ELR (cell line): ENCODE measurements around the gene ATP5ME.
"Not testable (repeated sequence)": the region's sequence is repeated elsewhere in the genome, so short reads cannot be mapped to it uniquely, and the experiment has no call there.

Source experiments
- DNase-seq: peaks from one replicate; pipeline ENCODE4 v3.0.0-alpha.2; 2015; ENCODE audit warnings: low read depth

Gene ATP5ME

GRCh38 chr4:655464-656151 lies 18.5 kb downstream of the ATP5ME start:
- no peak for DNase-seq

GRCh38 chr4:654871-655463 lies 19.1 kb downstream of the ATP5ME start:
- DNase-seq = no peak

DNA sequence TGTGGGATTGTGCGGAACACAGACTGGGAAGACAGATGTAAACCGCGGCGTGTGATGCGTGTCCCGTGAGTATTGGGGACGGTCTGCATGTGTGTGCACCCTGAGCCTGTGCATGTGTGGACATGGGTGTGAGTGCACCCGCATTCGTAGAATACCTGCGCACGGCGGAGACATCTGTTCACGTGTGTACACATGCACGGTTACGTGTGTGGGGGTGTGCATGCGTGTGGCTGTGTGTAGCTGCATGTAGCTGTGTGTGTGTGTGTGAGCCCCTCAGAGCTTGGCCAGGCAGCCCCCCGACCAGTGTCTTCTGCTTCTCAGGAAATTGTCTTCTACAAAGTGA lies 19.6 kb downstream of the ATP5ME start:
- DNase-seq = no peak

DNA sequence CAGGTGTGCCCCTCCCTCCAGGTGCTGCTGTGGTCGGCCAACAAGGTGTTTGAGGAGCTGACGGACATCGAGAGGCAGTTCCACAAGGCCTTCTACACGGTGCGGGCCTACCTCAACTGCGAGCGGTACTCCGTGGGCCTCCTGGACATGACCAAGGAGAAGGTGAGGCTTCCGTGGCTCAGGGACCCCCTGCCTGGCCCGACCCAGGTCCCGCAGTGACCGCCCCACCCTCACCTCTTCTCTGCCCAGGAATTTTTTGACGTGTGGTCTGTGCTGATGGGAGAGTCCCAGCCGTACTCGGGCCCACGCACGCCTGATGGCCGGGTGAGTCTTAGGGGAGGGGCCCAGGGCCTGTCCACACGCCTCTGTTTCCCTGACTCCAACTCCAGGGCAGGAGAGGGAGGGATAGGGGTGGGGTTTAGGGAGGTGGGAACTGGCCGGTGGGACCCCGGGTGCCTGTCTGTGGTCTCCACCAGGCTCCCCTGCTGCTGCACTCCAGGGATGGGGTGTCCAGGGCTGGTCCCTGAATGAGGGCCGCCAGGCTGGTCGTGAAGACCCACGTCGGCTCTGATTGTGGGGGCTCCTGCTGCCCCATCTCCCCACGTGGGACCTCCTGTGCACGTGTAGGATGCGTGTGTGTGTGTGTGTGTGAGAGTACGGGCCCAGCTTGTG lies 20.1 kb downstream of the ATP5ME start:
- no peak for DNase-seq

- no peak for DNase-seq
These were observed 20.8 kb downstream of the ATP5ME start for GRCh38 chr4:653080-653821.

- no peak for DNase-seq
These were observed 22.0 kb downstream of the ATP5ME start for GRCh38 chr4:651884-652642.

DNA sequence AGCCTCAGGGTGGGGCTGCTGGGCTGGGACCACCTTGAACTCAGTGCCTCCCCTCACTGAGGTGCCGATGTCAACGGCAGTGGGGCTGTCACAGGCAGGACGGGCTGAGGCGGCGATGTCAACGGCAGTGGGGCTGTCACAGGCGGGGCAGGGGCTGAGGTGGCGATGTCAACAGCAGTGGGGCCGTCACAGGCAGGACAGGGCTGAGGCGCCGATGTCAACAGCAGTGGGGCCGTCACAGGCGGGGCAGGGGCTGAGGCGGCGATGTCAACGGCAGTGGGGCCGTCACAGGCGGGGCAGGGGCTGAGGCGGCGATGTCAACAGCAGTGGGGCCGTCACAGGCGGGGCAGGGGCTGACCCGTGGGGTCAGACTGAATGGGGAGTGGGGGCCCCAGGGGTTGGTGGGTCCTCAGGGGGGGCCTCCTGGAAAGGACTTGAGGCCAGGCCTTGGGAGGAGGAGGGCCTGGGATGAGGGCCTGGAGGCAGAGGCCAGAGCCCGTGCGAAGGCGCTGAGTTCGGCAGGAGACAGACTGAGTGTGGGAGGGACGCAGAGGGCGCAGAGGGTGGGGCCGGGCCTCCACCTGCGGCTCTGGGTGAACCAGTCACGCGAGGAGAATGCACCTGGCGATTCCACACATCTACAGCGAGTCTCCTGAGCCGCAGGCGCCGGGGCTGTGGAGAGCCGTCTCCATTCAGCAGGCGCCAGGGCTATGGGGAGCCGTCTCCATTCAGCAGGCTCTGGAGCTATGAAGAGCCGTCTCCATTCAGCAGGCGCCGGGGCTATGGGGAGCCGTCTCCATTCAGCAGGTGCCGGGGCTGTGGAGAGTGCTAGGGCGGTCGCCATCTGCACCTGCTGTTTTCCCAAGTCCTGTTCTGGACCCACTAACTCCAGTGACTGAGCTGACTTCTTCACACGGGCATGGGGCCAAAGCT lies 22.9 kb downstream of the ATP5ME start:
- DNase-seq = no peak

GRCh38 chr4:650461-650860 lies 23.6 kb downstream of the ATP5ME start:
- no peak for DNase-seq

- DNase-seq = no peak
These were observed 24.2 kb downstream of the ATP5ME start for GRCh38 chr4:649751-650310.

GRCh38 chr4:649293-649625 lies 24.8 kb downstream of the ATP5ME start:
- DNase-seq = no peak

DNA sequence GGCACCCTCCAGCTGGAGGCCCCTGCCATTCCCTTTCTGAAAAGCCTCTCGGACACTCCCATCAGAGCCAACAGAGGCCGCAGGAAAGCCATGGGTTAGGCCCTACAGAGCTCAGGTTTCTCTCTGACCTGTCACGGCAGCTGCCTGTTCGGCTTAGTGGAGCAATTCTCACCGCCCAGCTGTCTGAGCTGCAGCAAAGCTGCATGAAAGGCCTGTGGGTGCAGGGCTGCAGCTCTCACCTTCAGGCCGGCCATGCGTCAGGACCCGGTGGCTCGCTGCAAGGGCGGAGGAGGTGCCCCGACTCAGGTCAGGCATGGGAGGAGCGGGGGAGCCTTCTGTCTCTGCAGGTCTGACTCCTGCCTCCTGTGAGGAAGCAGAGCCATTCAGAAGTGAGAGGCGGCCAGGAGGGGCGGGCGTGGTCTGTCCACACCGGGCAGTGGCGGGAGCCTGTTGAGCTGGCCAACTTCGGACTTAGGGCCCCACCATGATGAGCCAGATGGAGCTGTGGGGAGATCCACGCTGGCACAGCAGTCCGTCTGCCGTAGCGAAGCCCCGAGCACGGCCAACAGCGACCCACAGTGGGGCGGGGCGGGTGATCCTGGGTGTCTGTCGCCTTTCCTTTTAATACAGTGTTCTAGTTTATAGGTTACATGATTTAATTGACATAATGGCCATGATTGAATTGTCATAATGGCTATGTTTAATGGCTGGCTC lies 25.3 kb downstream of the ATP5ME start:
- no peak for DNase-seq

DNA sequence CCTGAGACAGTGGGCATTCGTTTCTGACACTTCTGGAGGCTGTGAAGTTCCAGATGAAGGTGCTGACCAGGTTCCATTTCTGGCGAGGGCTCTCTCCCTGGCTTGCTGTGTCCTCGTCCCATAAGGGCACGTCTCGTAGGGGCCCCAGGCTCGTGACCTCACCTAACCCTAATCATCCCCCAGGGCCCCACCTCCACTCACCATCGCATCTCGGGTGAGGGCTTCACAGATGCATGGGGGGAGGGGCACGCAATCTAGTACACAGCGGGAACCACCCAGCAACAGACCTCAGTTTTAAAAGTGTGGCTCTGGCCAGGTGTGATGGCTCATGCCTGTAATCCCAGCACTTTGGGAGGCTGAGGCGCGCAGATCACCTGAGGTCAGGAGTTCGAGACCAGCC lies 26.6 kb downstream of the ATP5ME start:
- no peak for DNase-seq

GRCh38 chr4:646460-646859 lies 27.6 kb downstream of the ATP5ME start:
- no peak for DNase-seq

DNA sequence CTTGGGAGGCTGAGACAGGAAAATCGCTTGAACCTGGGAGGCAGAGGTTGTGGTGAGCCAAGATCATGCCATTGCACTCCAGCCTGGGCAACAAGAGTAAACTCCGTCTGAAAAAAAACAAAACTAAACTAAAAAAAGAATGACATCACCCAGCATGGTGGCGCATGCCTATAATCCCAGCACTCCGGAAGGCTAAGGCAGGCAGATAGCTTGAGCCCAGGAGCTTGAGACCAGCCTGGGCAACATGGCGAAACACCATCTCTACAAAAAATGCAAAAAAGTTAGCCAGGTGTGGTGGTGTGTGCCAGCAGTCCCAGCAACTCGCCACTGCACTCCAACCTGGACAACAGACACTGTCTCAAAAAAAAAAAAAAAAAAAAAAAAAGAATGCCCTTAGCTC lies 31.7 kb downstream of the ATP5ME start:
- not testable (repeated sequence) for DNase-seq

DNA sequence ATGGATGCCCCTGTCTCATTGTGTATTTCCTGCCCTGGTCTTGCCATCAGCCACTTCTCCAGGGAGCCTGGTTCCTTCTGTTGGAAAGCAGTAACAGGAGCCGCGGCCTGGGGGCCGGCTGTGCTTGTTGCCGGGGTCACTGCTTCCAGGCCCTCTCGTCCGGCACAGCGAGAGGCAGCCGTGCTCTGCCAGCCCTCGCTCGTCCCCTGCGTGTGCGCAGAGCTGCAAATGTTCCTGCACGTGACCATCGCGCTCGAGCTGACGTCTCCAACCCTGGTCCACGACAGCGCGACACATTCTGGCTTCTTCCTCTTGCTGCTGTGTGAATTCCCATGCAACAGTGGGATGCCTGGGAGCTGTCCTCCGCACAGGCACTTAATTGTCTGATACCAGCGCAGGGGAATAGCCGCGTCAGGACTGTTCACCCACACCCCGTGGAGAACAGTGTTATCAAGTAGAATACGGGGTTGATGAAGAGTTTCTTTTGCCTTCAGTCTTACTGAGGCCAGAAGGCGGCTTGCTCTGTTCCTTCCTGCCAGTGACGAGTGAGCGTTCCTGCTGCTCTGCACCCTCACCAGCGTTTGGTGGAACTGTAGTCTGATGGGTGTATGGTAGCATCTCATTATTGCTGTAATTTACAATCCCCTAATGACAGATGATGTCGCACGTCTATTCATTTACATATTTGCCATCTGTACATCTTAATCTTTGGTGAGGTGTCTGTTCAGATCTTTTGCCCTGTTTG lies 36.4 kb downstream of the ATP5ME start:
- DNase-seq = no peak

DNA sequence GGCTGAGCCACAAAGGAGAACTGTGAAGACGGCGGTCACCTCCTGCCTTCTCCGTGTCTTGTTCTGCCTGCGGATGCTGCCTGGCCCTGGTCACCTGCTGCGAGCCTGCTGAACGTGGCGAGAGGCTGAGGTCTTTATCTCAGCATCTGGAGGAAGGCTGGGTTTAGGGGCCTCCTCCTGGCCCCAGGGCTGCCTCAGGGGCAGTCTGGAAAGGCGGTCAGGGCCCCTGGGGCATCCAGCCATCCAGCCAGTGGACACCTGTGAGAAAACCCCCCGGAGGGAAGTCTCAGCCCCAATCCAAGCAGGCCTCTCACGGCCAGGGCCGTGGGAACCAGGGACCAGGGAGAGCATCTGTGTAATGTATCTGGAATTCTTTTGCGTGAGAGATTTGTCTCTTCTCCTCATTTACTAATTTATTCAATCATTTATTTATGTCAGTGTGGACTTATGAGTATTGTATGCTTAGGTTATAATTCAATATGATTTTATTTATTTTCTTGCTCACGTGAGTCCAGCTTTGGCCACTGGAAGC lies 37.4 kb downstream of the ATP5ME start:
- no peak for DNase-seq

GRCh38 chr4:635851-636627 lies 38.0 kb downstream of the ATP5ME start:
- no peak for DNase-seq

DNA sequence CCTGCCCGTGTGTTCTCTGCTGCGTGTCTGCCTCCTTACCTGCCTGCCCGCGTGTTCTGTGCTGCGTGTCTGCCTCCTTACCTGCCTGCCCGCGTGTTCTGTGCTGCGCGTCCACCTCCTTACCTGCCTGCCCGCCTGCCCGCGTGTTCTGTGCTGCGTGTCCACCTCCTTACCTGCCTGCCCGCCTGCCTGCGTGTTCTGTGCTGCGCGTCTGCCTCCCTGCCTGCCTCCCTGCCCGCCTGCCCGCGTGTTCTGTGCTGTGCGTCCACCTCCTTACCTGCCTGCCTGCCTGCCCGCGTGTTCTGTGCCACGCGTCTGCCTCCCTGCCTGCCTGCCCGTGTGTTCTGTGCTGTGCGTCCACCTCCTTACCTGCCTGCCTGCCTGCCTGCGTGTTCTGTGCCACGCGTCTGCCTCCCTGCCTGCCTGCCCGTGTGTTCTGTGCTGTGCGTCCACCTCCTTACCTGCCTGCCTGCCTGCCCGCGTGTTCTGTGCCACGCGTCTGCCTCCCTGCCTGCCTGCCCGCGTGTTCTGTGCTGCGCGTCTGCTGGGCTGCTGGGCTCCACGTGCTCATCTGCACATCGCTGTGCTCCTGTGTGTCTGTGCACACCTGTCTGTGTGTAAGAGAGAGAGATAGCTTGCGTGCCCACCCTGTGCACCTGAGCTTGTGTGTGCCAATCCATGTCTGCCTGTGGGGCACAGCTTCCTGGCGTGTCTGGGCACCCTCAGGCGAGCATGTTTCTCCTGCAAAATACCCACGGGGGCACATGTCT lies 38.8 kb downstream of the ATP5ME start:
- DNase-seq = not testable (repeated sequence)
